Choroid plexus epithelial cell (primary cell): ENCODE results near the gene SPEF2.

Experiments
- DNase-seq: peaks from one replicate; pipeline ENCODE4 v3.0.0-alpha.2; 2010; ENCODE audit warnings: low read depth
- H3K4me3 ChIP-seq: 2 replicates; pipeline ENCODE4 v1.5.1; 2011; ENCODE audit warnings: low read depth, mild to moderate bottlenecking, control low read depth, low read length, moderate library complexity
- CTCF ChIP-seq: conservative IDR thresholded peaks from 2 replicates; pipeline ENCODE4 v1.5.1; 2011; ENCODE audit warnings: low read depth, mild to moderate bottlenecking, control low read depth, inconsistent platforms, low read length, moderate library complexity

The SPEF2 gene

DNA sequence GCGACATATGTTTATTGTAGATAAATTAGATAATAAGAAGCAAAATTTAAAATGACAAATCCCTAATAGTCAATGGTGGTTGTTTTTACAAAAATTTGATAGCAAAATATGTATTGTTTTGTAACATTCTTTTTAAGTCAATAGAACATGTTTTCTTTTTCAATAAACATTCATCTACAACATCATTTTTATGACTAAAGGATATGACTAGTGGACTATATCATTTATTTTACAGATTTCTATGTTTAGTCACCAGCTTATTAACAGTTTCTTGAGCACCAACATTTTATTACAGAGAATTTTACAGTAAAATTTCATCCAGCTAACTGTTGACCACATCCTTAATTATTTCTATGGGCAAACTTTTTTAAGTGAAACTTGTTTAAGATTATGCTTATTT lies 124.3 kb downstream of the SPEF2 start:
- TF ChIP-seq CTCF: no peak
- no peak for DNase-seq
- no peak overlapping the region for H3K4me3 ChIP-seq

GRCh38 chr5:35743644-35744043 lies 126.0 kb downstream of the SPEF2 start:
- DNase-seq: no peak
- no peak for TF ChIP-seq CTCF
- H3K4me3 ChIP-seq: no peak overlapping the region

- TF ChIP-seq CTCF: no peak
- no peak for DNase-seq
- no peak overlapping the region for H3K4me3 ChIP-seq
These were observed 127.5 kb downstream of the SPEF2 start for GRCh38 chr5:35745193-35745592.

DNA sequence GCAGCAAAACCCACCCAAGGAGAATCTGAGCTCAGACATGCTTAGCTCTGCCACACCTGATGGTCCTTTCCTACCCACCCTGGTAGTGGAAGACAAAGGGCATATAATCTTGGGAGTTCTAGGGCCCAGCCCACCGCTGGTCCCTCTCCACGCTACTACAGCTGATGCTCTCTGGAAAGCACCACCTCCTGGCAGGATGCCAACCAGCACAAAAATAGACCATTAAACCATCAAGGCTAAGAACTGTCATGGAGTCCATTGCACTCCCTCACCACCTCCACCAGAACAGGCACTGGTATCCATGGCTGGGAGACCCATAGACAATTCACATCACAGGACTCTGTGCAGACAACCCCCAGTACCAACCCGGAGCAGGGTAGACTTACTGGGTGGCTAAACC lies 128.0 kb downstream of the SPEF2 start:
- H3K4me3 ChIP-seq: no peak overlapping the region
- no peak for TF ChIP-seq CTCF
- DNase-seq: no peak

- DNase-seq: no peak
- H3K4me3 ChIP-seq: no peak overlapping the region
- TF ChIP-seq CTCF: no peak
These were observed 134.3 kb downstream of the SPEF2 start for GRCh38 chr5:35752012-35752411.

- DNase-seq: no peak
- no peak for TF ChIP-seq CTCF
These were observed 135.8 kb downstream of the SPEF2 start for GRCh38 chr5:35753500-35753899.

DNA sequence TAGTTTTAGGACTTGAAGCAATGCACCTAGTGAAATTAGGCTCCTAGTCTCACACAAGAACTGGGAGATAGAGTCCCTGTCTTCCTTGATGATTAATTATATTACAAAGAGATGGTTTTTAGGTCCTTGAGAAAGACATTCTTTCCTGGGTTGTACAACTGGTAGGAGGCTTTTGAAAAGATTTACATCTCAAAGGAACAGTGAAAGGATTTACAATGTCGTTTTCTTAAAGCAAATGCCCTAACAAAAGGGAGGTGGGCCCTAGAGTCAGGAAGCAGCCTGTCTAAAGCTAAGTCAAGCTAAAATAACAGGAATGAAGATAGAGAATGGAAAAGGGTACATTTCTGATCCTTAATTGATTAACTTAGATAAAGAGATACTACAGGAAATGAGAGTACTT lies 136.8 kb downstream of the SPEF2 start:
- H3K4me3 ChIP-seq: no peak overlapping the region
- no peak for TF ChIP-seq CTCF
- DNase-seq: no peak

More at GRCh38 chr5:35753500-35753899, 135.8 kb downstream of the SPEF2 start:
- no peak overlapping the region for H3K4me3 ChIP-seq
